ENCODE measurements around the gene RNPC3.

Gene RNPC3

GRCh38 chr1:103525607-103526507, at the start of gene RNPC3:
RNPC3 (plus strand) TSS chr1:103525699; CDS start chr1:103526071, 372 bp downstream.
- peak; percentile 89 for DNase-seq (ENCODE audit: low spot score)

GRCh38 chr1:103477101-103477500, 48.4 kb upstream of the RNPC3 start:
- DNase-seq (ENCODE audit: low spot score), result no peak

- DNase-seq (ENCODE audit: low spot score), result no peak
Observed at GRCh38 chr1:103489935-103490334, 35.6 kb upstream of the RNPC3 start.

- DNase-seq (ENCODE audit: low spot score), result no peak
Observed at GRCh38 chr1:103492003-103492625, 33.4 kb upstream of the RNPC3 start.

GRCh38 chr1:103496014-103496635, 29.4 kb upstream of the RNPC3 start:
- peak; percentile 7 for DNase-seq (ENCODE audit: low spot score)

- no peak for DNase-seq (ENCODE audit: low spot score)
Observed at GRCh38 chr1:103497404-103497803, 28.1 kb upstream of the RNPC3 start.

GRCh38 chr1:103509250-103509649, 16.2 kb upstream of the RNPC3 start:
- DNase-seq (ENCODE audit: low spot score), result no peak

GRCh38 chr1:103513711-103514110, 11.8 kb upstream of the RNPC3 start:
- peak; percentile 5 for DNase-seq (ENCODE audit: low spot score)

- peak; percentile 42 for DNase-seq (ENCODE audit: low spot score)
Observed at GRCh38 chr1:103514920-103515503, 10.5 kb upstream of the RNPC3 start.

GRCh38 chr1:103516283-103516682, 9.2 kb upstream of the RNPC3 start:
- no peak for DNase-seq (ENCODE audit: low spot score)

- DNase-seq (ENCODE audit: low spot score), result no peak
Observed at GRCh38 chr1:103516693-103517092, 8.8 kb upstream of the RNPC3 start.

- DNase-seq (ENCODE audit: low spot score), result no peak
Observed at GRCh38 chr1:103517380-103518047, 8.0 kb upstream of the RNPC3 start.

- DNase-seq (ENCODE audit: low spot score), result no peak
Observed at GRCh38 chr1:103520822-103521221, 4.7 kb upstream of the RNPC3 start.

GRCh38 chr1:103523346-103523745, 2.2 kb upstream of the RNPC3 start:
- DNase-seq (ENCODE audit: low spot score), result no peak

- DNase-seq (ENCODE audit: low spot score), result peak; percentile 82
Observed at GRCh38 chr1:103525114-103525606, 339 bp upstream of the RNPC3 start.

GRCh38 chr1:103527331-103527730, 1.8 kb downstream of the RNPC3 start:
- DNase-seq (ENCODE audit: low spot score), result no peak

GRCh38 chr1:103529746-103530145, 4.2 kb downstream of the RNPC3 start:
- no peak for DNase-seq (ENCODE audit: low spot score)

GRCh38 chr1:103538226-103538625, 12.7 kb downstream of the RNPC3 start:
- no peak for DNase-seq (ENCODE audit: low spot score)

- DNase-seq (ENCODE audit: low spot score), result no peak
Observed at GRCh38 chr1:103541431-103541830, 15.9 kb downstream of the RNPC3 start.

- DNase-seq (ENCODE audit: low spot score), result no peak
Observed at GRCh38 chr1:103546496-103546895, 21.0 kb downstream of the RNPC3 start.

- no peak for DNase-seq (ENCODE audit: low spot score)
Observed at GRCh38 chr1:103547840-103548239, 22.3 kb downstream of the RNPC3 start.

- no peak for DNase-seq (ENCODE audit: low spot score)
Observed at GRCh38 chr1:103560427-103560826, 34.9 kb downstream of the RNPC3 start.
